ENCODE results near the gene PSMB5.

Gene PSMB5

DNA sequence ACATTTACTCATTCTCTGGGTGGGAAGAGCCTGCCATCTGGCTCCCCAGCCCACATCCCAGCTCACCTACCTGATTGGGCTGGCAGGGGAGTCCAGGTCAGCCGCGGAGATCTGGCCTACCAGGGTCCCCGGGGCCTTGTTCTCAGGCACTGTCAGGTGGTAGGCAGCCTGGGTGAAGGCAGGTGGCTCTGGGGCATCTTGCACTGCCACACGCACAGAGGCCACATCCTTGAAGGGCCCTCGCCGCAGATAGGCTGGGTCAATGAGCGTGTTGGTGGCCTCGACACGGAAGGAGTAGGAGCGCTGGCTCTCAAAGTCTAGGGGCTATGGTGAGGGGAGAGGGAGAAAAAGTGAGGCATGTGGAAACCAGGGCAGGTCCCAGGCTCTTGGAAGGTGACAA lies 18.7 kb upstream of the PSMB5 start:
- H3K4me3 ChIP-seq (ENCODE audit: low read depth, low read length): no peak overlapping the region
- TF ChIP-seq, protein P1, sequence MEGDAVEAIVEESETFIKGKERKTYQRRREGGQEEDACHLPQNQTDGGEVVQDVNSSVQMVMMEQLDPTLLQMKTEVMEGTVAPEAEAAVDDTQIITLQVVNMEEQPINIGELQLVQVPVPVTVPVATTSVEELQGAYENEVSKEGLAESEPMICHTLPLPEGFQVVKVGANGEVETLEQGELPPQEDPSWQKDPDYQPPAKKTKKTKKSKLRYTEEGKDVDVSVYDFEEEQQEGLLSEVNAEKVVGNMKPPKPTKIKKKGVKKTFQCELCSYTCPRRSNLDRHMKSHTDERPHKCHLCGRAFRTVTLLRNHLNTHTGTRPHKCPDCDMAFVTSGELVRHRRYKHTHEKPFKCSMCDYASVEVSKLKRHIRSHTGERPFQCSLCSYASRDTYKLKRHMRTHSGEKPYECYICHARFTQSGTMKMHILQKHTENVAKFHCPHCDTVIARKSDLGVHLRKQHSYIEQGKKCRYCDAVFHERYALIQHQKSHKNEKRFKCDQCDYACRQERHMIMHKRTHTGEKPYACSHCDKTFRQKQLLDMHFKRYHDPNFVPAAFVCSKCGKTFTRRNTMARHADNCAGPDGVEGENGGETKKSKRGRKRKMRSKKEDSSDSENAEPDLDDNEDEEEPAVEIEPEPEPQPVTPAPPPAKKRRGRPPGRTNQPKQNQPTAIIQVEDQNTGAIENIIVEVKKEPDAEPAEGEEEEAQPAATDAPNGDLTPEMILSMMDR (IDR thresholded peaks at IDR 0.05; ENCODE audit: low read depth, low read length): no peak

DNA sequence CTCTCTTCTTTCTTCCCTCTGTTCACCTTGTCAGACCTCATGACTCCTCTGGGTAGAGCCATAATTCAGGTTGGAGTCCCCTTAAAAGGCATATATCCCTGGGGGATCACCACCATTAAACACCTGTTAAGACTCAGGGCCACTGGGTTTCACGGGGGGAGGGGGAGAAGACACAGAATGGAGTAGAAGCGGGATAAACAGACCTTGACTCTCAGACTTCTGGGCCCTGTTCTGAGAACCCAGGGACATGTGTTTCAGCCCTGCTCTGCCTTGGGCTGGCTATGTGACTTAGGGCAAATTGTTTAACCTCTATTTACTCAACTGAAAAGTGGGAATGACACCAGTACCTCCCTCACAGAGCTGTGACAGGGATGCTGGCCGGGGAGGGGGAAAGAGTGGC lies 18.0 kb upstream of the PSMB5 start:
- TF ChIP-seq, protein P1 (IDR thresholded peaks at IDR 0.05; ENCODE audit: low read depth, low read length): no peak

DNA sequence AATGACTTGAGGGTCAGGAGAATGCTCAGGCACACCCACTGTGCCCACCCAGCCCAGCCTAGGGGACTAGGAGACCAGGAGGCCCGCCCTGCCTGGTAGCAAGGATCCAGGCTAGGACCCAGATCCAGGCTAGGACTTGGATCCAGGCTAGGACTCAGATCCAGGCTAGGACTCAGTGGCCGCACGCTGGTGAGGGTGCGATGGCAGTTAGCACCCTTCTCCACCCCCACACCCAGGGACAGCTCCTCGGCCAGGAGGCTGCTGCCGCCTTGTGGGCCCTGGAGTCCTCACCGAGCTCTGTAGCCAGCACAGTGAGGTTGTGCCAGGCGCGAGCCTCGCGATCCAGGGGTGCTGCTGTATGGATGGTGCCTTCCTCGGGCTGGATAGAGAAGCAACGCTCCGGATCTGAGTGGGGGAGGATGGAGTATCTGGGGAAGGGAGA lies 17.5 kb upstream of the PSMB5 start:
- TF ChIP-seq, protein P1 (IDR thresholded peaks at IDR 0.05; ENCODE audit: low read depth, low read length): no peak
- no peak overlapping the region for H3K4me3 ChIP-seq (ENCODE audit: low read depth, low read length)

More for the DNA sequence above, 18.0 kb upstream of the PSMB5 start:
- no peak overlapping the region for H3K4me3 ChIP-seq (ENCODE audit: low read depth, low read length)

DNA sequence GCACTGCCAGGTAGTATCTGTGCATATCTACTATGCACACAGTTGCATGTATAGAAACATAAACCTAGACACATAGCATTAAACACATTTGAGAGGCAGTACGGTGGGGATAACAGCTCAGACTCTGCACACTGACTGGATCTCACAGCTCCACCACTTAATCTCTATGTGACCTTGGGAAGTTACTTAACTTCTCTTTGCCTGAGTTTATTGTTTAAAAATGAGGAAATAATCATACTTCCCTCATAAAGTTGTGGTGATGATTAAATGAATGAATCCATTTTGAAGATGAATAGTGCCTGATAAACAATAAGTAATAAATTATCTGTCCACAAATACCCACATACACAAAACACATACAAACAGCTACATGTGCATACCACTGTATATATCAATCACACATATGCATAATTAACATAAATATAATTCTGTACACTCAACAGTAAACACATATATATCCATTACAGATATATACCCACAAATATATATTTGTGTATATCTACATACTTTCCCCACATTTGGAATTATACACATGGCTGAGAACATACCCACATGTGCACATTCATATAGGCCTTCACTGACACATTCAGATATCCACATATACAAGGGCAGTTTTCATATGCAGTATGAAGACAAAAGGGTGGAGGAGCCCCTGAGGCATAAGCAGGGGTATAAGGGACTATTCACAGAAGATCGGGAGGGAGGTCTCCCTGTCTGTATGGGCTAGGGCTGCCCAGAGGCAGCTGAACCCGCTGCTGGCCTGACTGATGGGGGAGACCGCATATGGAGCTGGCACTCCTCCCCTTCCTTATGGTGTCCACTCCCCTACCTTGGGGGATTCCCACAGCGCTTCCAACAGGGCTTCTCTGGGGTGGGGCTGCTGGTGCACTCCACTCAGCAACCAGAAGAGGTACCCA lies 16.7 kb upstream of the PSMB5 start:
- TF ChIP-seq, protein P1 (IDR thresholded peaks at IDR 0.05; ENCODE audit: low read depth, low read length): no peak
- H3K4me3 ChIP-seq (ENCODE audit: low read depth, low read length): no peak overlapping the region

DNA sequence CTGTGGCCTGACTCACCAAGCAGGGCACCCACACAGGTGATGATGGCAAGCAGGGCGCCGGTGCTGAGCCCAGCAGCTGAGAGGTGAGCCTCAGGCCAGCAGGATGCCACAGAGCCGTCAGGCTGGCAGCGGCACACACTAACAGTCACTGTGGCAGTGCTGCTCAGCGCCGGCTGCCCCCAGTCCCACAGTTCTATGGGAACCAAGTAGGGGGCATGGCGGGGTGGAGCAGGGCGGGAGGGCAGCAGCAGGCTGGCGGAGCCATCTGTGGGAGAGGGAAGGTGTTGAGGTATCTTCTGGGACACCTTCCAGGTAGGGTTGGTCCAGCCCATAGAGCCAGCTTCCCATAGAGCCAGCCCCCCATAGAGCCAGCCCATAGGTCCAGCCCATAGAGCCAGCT lies 14.3 kb upstream of the PSMB5 start:
- TF ChIP-seq, protein P1 (IDR thresholded peaks at IDR 0.05; ENCODE audit: low read depth, low read length): no peak
- no peak overlapping the region for H3K4me3 ChIP-seq (ENCODE audit: low read depth, low read length)

DNA sequence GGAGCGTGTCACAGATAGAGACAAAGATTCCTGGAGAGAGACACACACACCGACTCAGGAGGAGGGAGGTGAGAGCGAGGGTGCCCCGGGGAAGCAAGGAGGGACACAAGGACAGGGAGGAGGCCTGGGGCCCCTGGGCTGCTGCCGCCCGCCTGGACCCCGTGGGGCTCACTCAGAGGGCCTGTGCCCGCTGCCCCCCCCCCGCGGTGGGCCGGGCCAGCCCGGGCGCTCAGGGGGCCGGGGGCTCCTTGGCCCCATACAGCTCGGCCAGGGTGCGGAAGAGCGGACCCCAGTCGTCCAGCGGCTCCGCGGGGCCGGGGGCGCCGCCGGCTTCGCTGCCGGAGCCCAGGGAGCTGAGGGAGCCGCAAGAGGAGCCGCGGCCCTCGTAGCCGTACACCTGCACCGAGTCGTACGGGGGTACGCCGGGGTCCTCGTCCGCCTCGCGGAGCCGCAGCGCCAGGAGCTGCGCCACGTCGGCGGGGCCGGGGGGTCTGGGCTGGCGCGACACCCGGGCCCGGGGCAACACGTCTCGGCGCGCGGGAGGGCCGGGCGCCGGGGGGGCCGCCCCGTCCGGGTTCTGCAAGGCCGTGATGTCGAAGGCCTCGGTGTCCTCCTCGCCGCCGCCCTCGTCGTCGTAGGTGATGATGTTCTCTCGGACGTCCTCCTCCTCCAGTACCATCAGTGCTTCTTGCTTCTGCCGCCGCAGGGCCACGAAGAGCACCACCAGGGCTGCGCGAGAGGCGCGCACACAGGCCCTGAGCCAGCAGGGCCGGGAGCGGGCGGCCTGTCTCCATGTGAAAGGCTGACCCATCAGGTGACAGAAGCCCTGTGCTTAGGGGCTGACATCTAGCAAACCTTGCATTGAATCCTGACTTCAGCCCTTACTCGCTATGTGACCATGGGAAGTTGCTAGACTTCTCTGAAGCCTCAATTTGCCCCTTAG lies 13.3 kb upstream of the PSMB5 start:
- no peak overlapping the region for H3K4me3 ChIP-seq (ENCODE audit: low read depth, low read length)
- TF ChIP-seq, protein P1 (IDR thresholded peaks at IDR 0.05; ENCODE audit: low read depth, low read length): no peak

Measured in WI38 (cell line).